HG03432 (cell line): Measurements from ENCODE around the gene NRTN.

Experiments
- ATAC-seq: cut with Tn5 transposase; IDR thresholded peaks from one replicate; pipeline ENCODE4 v1.9.1; 2021; ENCODE audit warnings: mild to moderate bottlenecking, moderate library complexity; ENCODE audit not compliant: unreplicated experiment

NRTN gene

DNA sequence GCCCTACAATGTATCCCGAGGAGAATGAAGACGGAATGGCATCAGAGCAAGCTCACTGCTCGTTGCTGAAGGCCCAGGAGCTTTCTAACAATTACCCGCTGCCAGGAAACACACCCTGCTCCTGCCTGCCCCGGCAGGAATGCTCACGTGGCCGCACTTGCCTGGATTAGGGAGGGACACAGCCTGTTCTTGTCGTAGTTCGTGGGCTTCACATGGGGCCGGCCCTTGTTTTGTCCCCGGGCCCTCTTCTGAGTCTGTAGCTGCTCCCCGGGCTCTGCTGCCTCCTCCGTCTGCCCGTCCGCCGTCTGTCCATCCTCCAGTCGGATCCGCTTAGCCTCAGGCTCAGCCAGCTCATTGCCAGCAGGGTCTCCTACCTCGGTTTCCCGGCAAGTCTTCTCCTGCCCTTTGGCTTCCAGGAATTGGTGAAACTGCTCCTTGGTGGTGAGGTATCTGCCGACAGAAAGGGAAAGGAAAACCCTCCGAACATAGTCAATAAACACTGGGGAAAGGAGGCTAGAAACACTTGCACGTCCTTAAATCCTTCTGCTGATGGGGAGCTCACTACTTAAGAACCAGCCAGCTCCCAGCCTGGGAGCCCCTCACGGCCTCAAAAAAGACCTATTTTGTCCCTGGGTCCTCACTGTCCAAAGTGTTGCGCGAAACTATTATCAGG lies 14.8 kb upstream of the NRTN start:
- no peak for ATAC-seq

DNA sequence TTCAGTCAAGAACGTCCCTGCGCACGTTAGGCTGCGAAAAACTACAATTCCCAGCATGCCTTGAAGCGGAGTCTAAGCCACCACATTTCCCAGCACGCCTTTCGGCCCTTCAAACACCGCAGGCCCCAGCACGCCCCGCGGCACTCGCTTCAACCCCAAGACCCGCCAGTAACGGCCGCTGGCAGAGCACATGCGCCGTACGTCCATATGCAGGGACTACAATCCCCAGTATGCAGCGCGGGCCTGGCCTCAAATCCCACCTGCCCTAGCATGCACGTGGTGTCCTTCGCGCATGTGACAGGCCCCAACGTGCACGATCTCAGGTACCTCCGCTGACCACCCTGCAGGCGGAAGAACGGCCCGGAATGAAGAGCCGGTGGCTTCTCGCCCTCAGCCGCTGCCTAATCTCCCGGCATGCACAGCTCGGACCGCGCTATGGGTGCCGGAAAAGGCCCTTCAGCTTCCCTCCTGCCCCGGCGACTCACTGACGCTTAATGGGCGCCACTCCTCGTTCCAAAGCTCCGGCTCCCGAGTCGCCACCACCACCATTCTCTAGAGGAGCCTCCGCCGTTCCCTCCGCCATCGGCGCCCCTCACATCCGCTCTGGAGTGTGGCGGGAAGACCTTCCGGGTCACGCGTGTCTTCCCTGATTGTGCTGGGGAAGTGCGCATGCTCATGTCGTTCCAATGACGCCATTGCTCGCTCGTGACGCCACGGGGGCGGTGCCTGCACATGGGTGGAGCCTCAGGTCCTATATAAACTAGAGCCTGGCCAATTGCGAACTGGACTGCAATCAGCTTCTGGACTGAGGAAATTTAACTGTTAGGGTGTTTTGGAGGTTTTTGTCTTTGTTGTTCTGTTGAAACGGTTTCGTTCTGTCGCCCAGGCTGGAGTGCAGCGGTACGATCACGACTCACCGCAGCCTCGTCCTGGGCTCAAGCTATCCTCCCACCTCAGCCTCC lies 14.0 kb upstream of the NRTN start, which contains the start of gene DUS3L:
Gene DUS3L (minus strand): TSS at position 605 of the 962 bp plus-strand sequence. CDS start 22 bp downstream, at position 583.
- peak; percentile 86 for ATAC-seq

DNA sequence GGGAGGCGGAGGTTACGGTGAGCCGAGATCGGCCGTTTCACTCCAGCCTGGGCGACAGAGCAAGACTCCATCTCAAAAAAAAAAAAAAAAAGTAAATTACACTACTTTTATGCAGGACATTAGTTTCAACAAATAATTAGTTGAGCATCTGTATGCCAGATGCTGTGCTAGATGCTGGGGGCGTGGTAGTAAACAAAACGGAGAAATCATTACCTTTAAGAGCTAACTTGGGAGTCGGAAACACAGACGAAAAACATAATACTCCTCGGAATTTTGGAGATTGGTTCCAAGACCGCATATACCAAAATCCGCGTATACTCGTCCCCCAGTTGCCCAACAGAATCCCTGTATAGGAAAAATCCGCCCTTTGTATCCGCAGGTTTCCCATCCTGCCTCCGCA lies 12.6 kb upstream of the NRTN start:
- ATAC-seq: no peak

DNA sequence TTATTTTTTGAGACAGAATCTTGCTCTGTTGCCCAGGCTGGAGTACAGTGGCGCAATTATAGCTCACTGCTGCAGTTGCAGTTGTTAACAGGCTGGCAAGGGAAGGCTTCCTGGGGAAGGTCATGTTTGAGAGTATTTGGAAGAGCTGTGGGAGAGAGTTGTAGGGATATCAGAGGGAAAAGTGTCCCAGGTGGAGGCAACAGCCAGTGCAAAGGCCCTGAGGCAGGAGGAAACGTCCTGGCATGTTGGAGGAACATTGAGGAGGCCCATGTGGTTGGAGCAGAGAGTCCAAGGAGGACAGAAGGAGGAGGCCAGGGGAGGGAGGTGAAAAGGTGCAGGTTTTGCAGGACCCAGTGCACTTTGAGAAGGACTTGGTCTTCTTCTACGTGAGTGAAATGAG lies 11.7 kb upstream of the NRTN start:
- no peak for ATAC-seq

DNA sequence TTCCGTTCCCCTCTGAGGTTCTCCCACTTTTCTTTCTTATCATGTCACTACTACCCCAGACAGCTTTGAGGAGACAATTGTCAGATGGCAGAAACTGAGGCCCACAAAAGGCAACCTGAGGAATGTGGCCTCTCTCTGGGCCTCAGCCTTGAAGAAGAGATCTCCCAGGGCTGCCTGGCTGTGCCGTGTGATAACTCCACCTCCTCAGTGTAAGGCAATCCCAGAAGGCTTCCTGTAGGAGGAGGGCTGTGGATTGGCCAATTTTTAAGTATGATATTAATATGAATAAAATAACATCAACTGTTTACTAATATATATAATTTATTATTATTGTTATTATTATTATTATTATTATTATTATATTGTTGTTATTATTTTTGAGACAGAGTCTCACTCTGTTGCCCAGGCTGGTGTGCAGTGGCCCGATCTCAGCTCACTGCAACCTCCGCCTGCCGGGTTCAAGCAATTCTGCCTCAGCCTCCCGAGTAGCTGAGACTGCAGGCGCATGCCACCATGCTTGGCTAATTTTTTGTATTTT lies 9.4 kb upstream of the NRTN start:
- ATAC-seq: no peak

DNA sequence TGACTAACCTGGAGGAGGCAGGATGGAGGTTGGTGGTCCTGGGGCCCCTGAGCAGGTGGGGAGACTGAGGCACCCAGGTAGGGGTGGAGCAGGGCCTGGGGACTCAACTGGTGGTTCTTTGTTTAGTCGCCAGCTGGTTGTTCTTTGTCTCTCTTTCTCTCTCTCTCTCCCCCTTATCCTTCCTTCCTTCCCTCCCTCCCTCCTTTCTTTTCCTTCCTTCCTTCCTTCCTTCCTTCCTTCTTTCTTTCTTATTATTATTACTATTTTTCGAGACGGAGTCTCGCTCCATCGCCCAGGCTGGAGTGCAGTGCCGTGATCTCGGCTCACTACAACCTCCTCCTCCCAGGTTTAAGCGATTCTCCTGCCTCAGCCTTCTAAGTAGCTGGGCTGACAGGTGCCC lies 6.6 kb upstream of the NRTN start:
- ATAC-seq: no peak

DNA sequence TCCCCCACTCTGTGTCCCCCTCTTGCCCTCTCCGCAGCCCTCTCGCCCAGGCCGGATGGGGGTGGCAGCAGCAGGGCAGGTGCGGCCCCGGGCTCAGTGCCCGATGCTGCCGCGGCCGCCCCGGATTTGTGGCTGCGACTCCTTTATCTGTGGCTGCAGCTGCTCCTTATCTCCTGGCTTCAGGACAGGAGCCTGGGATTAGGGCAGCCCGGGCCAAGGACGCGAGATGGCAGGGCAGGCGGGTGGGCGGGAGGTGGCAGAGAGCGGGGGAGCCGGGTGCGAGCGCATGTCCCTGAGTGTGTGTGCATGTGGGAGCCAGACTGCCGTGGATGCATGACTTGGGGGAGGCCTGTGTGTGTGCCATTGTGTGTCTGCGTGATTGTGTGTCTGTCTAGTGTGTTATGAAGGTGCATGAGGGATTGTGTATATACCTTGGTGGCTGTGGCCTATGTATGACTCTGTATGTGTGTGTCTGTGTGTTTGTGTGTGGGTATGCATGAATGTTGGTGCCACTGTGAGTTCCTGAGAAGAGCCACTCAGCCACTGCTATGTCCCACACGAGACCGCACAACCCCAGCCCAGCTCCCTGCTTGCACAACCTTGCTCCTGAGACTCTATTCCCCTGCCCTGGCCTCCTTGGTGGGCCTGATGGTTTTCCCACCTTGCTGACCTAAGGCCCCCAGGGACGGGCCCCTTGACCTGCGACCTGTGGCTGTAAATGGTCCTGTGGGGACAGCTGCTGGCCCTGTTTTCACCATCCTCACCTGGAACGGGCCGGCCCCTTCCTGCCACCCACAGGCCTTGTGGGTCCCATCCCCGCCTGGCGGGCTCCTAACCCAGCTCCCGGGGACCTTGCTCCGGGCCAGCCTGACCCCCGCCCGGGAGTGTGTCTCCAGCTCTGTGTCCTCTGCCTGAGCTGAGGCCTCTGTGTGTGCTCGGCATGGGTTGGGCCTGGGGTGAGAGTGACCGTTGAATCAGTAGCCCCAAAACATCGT lies 5.3 kb upstream of the NRTN start:
- no peak for ATAC-seq

DNA sequence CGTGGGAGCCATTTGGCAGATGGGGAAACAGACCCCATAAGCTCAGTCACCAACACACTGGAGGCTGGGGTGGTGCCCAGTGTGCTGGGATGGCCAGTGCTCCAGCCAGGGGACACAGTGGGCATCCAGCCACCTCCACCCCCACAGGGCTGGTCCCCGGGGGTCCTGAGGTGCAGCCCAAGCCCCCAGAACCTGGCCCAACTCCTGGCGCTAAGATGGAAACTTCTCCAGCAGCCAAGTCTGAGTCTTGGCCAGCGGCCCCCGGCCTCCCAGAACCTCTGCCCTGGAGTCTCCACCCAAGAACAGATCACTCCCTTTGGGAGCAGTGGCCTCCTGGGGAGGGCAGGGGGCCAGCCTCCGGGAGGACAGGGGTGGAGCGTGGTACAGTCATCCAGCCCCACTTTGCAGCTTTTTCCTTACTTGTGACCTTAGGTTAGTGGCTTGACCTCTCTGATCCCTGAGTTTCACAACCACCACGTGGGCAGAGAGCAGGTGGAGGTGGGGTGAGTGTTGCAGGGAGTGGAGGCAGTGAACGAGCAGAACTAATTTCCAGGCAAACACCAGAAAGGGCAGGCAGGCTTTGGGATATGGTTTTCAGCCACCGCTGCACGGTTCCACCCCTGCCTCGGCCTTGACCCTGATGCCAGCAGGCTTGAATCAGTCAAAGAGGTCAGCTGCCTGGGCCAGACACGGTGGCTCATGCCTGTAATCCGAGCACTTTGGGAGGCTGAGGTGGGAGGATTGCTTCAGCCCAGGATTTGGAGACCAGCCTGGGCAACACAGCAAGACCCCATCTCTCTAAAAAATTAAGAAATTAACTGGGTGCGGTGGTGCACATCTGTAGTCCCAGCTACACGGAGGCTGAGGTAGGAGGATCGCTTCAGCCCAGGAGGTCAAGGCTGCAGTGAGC lies 4.3 kb upstream of the NRTN start:
- no peak for ATAC-seq

DNA sequence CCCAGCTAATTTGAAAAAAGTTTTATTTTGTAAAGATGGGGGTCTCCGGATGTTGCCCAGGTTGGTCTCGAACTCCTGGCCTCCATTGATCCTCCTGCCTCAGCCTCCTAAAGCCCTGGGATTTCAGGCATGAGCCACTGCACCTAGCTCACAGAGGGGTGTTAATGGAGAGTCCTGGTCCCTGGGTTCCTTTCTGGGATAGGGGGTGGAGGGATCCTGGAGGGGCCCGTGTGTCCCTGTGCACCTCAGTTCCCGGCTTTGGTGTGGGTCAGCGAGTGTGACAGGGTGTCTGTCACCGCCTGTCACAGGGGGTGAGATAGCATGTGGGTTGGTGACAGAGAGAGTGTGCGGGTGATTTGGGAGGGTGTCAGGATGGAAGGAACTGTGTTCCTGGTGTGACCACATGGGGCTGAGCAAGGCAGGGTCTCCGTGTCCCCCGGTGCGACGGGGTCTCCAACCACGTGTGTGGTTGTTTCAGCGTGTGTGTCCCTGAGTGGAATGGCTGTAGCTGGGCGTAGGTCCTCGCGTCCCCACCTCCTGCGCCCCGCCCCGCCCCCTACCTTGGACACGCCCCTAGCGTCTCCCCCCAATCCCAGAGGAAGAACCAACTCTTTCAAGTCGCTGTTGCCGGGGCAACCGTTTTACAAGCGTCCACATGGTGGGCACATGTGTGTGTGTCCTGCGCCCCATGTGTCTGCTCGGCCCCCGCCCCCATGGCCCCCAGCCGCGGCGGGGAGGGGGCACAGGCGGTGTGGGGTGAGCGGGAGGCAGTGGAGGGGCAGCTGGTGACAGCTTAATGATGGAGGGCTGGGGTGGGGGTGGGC lies 2.9 kb upstream of the NRTN start:
- no peak for ATAC-seq

DNA sequence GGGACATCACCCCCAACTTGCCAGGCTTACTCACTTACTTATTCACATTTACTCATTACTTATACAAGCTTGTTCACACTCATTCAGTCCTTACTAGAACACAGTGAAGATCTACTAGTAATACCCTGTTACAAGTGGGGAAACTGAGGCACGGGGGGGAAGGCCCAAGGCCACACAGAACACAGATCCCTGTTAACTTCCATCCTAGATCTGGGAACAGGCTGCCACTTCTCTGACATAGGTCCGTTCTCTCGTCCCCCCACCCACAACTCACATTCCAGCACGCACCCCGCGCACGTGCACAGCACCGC lies 1.5 kb upstream of the NRTN start:
- no peak for ATAC-seq

DNA sequence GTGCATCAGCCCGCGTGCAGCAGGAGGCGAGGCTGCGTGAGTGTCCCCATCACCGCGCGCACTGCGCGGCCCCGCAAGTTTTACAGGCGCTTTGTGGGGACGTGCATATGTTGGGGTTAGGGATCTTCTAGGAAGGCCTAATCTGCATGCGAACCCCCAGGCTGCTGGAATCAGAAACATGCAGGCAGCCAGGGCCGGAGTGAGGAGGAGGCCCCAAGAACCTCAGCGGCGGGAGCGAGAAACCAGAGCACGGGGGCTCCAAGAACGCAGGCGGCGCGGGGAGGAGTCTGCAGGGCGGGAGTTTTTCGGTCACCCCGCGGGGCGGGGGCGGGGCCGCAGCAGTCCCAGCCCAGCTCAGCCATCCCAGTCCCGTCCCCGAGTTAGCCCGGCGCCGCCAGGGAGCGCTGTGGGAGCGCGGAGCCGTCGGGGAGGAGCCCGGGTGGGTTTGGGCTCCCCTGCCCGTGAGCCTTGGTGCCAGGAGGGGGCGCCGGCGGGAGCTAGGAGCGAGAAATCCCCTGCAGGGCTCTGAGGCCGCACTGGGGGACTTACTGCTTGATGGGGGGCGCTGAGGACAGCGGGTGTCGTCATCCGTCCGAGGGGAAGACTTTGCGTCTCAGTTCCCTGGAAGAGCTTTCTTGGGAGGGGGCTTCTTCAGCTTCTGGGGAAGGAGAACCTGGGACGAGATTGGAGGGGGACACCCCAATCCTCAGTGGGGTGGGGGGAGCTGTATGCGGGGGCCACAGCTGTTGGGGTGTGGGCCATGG lies 933 bp upstream of the NRTN start:
- peak; percentile 77 for ATAC-seq

DNA sequence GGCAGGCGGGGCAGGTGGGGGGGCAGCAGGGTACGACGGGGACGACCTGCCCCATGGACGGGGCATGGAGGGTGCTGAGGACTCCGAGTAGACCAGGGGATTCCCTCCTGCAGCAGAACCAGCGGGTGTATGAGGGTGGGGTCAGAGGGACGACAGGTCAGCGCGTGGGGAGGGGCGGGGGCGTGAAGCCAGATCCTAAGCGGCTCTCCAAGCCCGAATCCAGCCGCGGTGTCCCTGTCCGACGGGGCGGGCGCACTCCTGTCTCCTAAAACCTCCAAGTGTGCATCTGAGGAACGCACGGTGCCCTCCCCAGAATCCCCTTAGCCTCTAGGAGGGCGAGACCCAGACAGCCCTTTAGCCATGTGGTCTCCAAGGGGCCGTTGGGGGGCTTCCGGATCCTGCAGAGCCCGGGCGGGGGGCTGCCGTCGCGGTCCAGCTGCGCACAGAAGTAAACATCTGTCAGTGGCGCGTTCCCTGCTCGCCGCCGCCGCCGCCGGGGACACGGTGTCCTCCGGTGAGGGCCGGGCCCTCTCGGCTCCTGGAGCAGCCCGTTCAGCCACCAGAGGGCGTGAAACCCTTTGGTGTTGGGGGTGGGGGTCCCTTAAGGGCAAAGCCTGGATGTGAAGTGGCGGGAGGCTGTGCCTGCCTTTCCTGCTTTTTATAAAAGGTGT lies 730 bp downstream of the NRTN start:
- no peak for ATAC-seq

DNA sequence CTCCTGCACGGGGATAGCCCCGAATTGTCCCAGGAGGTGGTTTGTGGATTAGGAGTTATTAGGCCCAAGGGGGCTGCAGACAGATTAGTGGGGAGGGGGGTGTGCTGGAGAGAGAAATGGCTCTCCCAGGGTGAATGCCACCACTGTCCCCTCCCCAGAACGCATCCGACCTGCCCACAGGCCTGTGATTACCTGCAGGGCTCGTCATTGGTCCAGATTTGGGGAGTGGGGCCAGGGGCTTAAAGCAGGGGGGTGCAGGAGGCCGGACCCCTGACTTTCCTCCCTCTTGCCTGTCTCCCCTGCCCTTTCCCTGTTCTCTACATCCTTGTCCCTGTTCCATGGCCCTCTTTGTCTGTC lies 1.2 kb downstream of the NRTN start:
- no peak for ATAC-seq

DNA sequence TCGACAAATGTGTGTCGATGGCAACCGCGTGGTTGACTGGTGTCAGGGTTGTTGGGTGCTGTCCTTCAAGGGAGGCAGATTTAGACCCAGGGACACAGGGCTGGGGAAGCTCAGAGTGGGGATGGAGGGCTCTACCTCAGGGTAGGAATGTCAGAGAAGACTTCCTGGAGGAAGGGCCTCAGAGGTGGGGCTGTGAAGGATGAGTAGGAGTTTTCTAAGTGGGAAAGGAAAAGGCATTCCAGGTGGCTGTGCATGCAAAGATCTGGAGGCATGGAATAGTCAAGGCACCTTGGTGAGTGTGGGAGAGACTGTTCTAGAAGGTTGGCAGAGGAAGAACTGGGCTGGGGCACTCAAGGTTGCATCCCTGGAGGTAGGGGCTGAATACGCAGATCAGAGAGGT lies 2.0 kb downstream of the NRTN start:
- ATAC-seq: no peak

DNA sequence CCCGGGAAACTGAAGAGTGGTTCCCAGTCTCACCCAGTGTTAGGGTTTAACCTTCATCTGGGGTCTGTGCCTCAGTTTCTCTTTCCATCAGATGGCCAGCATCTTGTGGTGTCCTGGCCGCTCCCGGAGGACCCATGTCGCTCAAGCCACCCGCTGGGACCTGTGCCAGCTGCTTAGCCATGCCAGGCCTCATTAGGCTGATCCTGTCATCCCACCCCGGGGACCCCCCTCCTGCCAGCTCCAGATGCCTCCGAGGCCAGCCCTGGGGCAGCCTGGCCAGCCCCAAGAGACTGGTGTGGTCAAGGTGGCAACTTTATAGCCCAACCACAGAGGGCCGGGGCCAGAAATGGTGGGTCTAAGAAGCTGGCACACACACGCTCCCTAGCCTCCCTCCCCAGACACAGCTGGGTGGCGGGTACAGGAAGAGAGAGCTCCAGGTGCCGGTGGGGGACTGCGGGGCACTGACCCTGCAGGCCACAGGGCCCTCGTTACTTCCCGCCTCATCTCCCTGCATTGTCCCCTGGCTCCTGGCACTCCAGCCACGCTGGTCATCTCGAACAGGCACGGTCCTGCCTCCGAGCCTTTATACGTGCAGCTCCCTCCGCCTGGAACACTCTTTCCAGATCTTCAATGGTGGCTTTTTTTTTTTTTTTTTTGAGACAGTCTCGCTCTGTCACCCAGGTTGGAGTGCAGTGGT lies 3.4 kb downstream of the NRTN start:
- ATAC-seq: no peak

DNA sequence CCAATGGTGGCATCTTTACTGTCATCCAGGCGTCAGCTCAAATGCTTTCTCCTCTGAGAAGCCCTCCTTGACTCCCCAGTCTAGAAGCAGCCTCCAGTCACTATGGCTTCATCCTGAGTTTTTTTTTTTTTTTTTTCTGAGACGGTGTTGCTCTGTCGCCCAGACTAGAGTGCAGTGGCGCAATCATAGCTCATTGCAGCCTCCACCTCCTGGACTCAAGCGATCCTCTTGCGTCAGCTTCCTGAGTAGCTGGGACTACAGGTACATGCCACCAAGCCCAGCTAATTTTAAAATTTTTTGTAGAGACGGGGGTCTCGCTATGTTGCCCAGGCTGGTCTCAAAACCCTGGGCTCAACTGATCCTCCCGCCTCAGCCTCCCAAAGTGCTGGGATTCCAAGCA lies 4.2 kb downstream of the NRTN start:
- ATAC-seq: no peak

DNA sequence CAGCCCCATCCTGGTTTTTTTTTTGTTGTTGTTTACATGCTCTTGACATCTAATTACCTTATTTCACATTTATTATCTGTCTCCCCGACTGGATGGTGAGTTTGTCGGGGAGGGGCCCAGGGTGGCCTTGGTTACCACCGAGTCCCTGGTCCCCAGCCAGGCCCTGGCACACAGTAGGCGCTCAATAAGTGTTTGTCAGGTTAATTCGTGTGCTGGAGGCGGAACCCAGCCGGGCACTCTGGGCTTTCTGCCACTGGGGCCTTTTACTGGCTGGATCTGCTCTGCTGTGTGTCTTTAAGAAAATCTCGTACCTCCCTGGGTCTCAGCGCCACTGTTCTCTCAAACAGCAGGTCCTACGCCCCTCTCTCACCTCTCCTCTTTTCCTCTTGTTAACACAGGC lies 4.6 kb downstream of the NRTN start:
- ATAC-seq: no peak
